Measurements from ENCODE around the gene USP3. TPM values are rescaled to one million over a fixed set of nuclear protein-coding genes. Genes with fewer than 3 reads are reported as not detected.

Gene USP3
- total and polyA plus RNA-seq, 2 of the 4 experiments (the other 2 are of a cell fraction), result 17.3 to 52.3 TPM

DNA sequence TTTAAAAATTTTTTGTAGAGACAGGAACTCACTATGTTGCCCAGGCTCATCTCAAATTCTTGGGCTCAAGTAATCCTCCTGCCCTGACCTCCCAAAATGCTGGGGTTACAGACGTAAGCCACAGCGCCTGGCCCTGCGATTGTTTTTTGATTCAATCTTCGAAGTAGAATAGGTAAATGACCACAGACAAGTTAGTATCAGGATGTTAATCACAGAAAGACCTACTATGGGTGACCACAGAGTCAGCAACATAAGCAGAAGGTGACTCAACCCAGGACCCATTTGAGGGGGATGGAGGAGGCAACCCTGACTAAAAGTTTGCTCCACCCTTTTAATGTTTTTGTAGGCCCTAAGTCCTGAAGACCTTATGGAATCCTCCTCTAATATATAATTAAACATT lies 10.0 kb upstream of the USP3 start:
- Histone ChIP-seq H3K4ac (ENCODE audit: low read depth, low read length) (0 out of 2 replicates have a peak overlapping the region, but pooled peaks have one; percentile 14), H4K20me1 (ENCODE audit: insufficient read depth, low read length) (no peaks in the 10 kb centered on the region), H3K27ac (ENCODE audit: insufficient read depth, low read length) (no peak overlapping the region), H2BK5ac (ENCODE audit: low read depth, low read length, poor library complexity, severe bottlenecking) (no peak overlapping the region), H4K8ac (ENCODE audit: low read depth in 2 of 2, low read length in 2 of 2) (no peak overlapping the region), H3K79me1 (ENCODE audit: low read depth in 1 of 2, low read length in 2 of 2) (no peaks in the 10 kb centered on the region), H2AK9ac (replicated peaks; ENCODE audit: low read depth, low read length, poor library complexity) (no peak overlapping the region), H4K5ac (ENCODE audit: low read depth, low read length) (no peak overlapping the region), H2BK120ac (ENCODE audit: low read depth, low read length) (no peak overlapping the region), H2BK20ac (ENCODE audit: low read depth, low read length) (no peak overlapping the region), H3K27me3 (ENCODE audit: control insufficient read depth, insufficient read depth, low read length) (peaks cover 2% of the 10 kb centered on the region; the same call in 1 of the 2 replicates), H2BK15ac (ENCODE audit: low read depth, low read length) (no peak overlapping the region), H3K23ac (ENCODE audit: low read depth, low read length) (no peak overlapping the region), H3K56ac (ENCODE audit: extremely low read depth, insufficient read depth, low read length) (no peak overlapping the region), H4K91ac (ENCODE audit: insufficient read depth, low read depth, low read length) (no peak overlapping the region), H3K36me3 (ENCODE audit: control insufficient read depth, insufficient read depth, low read length) (no peaks in the 10 kb centered on the region), H3K4me1 (ENCODE audit: control insufficient read depth, insufficient read depth, low read length) (peaks cover 16% of the 10 kb centered on the region), H3K18ac (ENCODE audit: low read depth, low read length) (no peak overlapping the region), H2AFZ (replicated peaks; ENCODE audit: low read length, poor library complexity) (no peak overlapping the region), H3K4me2 (ENCODE audit: low read depth, low read length) (no peak overlapping the region), H3K9me3 (ENCODE audit: control insufficient read depth, insufficient read depth, low read length) (no peaks in the 10 kb centered on the region), H3K9me1 (ENCODE audit: insufficient read depth, low read length) (peaks cover 18% of the 10 kb centered on the region), H3K4me3 (ENCODE audit: insufficient read depth, low read depth, low read length) (no peak overlapping the region), H3K14ac (replicated peaks; ENCODE audit: low read depth, low read length) (no peak overlapping the region), H2AK5ac (ENCODE audit: low read depth, low read length) (peak overlapping the region; percentile 18; the same call in 1 of the 2 replicates), H3K9ac (ENCODE audit: low read depth, low read length) (no peak overlapping the region)
- in situ Hi-C loops (cut with MboI; ENCODE audit: low sequenced_read_pairs) (no loop called here), dilution Hi-C loops (cut with HindIII; ENCODE audit: low sequenced_read_pairs, unreplicated experiment) (no loop called here), intact Hi-C loops (cut with micrococcal nuclease) (no loop called here)
- TF ChIP-seq, protein P1, sequence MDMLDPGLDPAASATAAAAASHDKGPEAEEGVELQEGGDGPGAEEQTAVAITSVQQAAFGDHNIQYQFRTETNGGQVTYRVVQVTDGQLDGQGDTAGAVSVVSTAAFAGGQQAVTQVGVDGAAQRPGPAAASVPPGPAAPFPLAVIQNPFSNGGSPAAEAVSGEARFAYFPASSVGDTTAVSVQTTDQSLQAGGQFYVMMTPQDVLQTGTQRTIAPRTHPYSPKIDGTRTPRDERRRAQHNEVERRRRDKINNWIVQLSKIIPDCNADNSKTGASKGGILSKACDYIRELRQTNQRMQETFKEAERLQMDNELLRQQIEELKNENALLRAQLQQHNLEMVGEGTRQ (IDR thresholded peaks at IDR 0.05; ENCODE audit: low read depth, low read length), result no peak
- TF ChIP-seq CEBPB (IDR thresholded peaks at IDR 0.05; ENCODE audit: low read depth, low read length) (no peak), RCOR1 (IDR thresholded peaks at IDR 0.05; ENCODE audit: insufficient replicate concordance, low read length) (no peak), POLR2A (IDR thresholded peaks at IDR 0.05; ENCODE audit: low read depth, low read length) (no peak), CHD1 (IDR thresholded peaks at IDR 0.05; ENCODE audit: low read depth, low read length) (no peak), MAFK (IDR thresholded peaks at IDR 0.05; ENCODE audit: low read depth, low read length) (no peak), BHLHE40 (IDR thresholded peaks at IDR 0.05; ENCODE audit: low read depth, low read length) (no peak), MAZ (IDR thresholded peaks at IDR 0.05; ENCODE audit: borderline replicate concordance, low read depth, low read length) (no peak), RFX5 (IDR thresholded peaks at IDR 0.05; ENCODE audit: low read depth, low read length) (no peak), NFE2L2 (IDR thresholded peaks at IDR 0.05; ENCODE audit: low read depth, low read length) (no peak), MXI1 (IDR thresholded peaks at IDR 0.05; ENCODE audit: borderline replicate concordance, low read depth, low read length) (no peak)
- TF ChIP-seq, protein P2, sequence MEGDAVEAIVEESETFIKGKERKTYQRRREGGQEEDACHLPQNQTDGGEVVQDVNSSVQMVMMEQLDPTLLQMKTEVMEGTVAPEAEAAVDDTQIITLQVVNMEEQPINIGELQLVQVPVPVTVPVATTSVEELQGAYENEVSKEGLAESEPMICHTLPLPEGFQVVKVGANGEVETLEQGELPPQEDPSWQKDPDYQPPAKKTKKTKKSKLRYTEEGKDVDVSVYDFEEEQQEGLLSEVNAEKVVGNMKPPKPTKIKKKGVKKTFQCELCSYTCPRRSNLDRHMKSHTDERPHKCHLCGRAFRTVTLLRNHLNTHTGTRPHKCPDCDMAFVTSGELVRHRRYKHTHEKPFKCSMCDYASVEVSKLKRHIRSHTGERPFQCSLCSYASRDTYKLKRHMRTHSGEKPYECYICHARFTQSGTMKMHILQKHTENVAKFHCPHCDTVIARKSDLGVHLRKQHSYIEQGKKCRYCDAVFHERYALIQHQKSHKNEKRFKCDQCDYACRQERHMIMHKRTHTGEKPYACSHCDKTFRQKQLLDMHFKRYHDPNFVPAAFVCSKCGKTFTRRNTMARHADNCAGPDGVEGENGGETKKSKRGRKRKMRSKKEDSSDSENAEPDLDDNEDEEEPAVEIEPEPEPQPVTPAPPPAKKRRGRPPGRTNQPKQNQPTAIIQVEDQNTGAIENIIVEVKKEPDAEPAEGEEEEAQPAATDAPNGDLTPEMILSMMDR (conservative IDR thresholded peaks at IDR 0.05; ENCODE audit: low read depth, low read length), result no peak
- TF ChIP-seq, protein P3, sequence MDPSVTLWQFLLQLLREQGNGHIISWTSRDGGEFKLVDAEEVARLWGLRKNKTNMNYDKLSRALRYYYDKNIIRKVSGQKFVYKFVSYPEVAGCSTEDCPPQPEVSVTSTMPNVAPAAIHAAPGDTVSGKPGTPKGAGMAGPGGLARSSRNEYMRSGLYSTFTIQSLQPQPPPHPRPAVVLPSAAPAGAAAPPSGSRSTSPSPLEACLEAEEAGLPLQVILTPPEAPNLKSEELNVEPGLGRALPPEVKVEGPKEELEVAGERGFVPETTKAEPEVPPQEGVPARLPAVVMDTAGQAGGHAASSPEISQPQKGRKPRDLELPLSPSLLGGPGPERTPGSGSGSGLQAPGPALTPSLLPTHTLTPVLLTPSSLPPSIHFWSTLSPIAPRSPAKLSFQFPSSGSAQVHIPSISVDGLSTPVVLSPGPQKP (IDR thresholded peaks at IDR 0.05; ENCODE audit: borderline replicate concordance, low read depth, low read length), result no peak
- POLR2A ChIA-PET (ENCODE audit: unreplicated experiment), result interaction anchor here (0.5 kb wide), 1 partner anchor 537 kb away, joined by 3 read pairs; no protein-coding TSS in a partner anchor
- CTCF ChIA-PET, result no interaction called here
- no TSS peak for BruUV-seq (replicated peaks)
- DNase-seq (no peak), ATAC-seq (ENCODE audit: low read depth) (no peak)
- WGBS, 2 experiments (ENCODE audit: extremely low coverage in 2 of 2, insufficient read length in 1 of 2), result no CpG with 5 or more reads among the region's 4 CpGs
